Measurements from ENCODE around the gene KIF27.
"Not testable (repeated sequence)": the region's sequence is repeated elsewhere in the genome, so short reads cannot be mapped to it uniquely, and the experiment has no call there.

The KIF27 gene

GRCh38 chr9:83920927-83921707 lies at the start of gene KIF27:
Gene KIF27, minus strand, starts transcription at chr9:83921432. Its CDS starts 5,841 bp downstream, at chr9:83915591.
- DNase-seq: peak; percentile 98

- DNase-seq: no peak
Measured at GRCh38 chr9:83969602-83970001, 48.4 kb upstream of the KIF27 start.

GRCh38 chr9:83967073-83967472 lies 45.8 kb upstream of the KIF27 start:
- DNase-seq: no peak

GRCh38 chr9:83966209-83966582 lies 45.0 kb upstream of the KIF27 start:
- no peak for DNase-seq

GRCh38 chr9:83965350-83966208 lies 44.3 kb upstream of the KIF27 start:
- peak; percentile 31 for DNase-seq

- peak; percentile 31 for DNase-seq
Measured at GRCh38 chr9:83964973-83965349, 43.7 kb upstream of the KIF27 start.

GRCh38 chr9:83962165-83962564 lies 40.9 kb upstream of the KIF27 start:
- DNase-seq: peak; percentile 81

- no peak for DNase-seq
Measured at GRCh38 chr9:83960991-83961390, 39.8 kb upstream of the KIF27 start.

- DNase-seq: peak; percentile 82
Measured at GRCh38 chr9:83959061-83959460, 37.8 kb upstream of the KIF27 start.

- no peak for DNase-seq
Measured at GRCh38 chr9:83957248-83957513, 35.9 kb upstream of the KIF27 start.

GRCh38 chr9:83956436-83957247 lies 35.4 kb upstream of the KIF27 start:
- peak; percentile 74 for DNase-seq

- DNase-seq: no peak
Measured at GRCh38 chr9:83956086-83956435, 34.8 kb upstream of the KIF27 start.

- DNase-seq: not testable (repeated sequence)
Measured at GRCh38 chr9:83948096-83948495, 26.9 kb upstream of the KIF27 start.

- DNase-seq: no peak
Measured at GRCh38 chr9:83940590-83941303, 19.5 kb upstream of the KIF27 start.

GRCh38 chr9:83937861-83938455 lies 16.7 kb upstream of the KIF27 start:
- peak; percentile 66 for DNase-seq

- DNase-seq: no peak
Measured at GRCh38 chr9:83936523-83936922, 15.3 kb upstream of the KIF27 start.

GRCh38 chr9:83935276-83935935 lies 14.2 kb upstream of the KIF27 start:
- DNase-seq: peak; percentile 72

- peak; percentile 48 for DNase-seq
Measured at GRCh38 chr9:83934569-83935275, 13.5 kb upstream of the KIF27 start.

- peak; percentile 18 for DNase-seq
Measured at GRCh38 chr9:83933790-83934189, 12.6 kb upstream of the KIF27 start.

GRCh38 chr9:83932851-83933250 lies 11.6 kb upstream of the KIF27 start:
- DNase-seq: no peak

GRCh38 chr9:83932011-83932410 lies 10.8 kb upstream of the KIF27 start:
- DNase-seq: no peak

Measured in EL (cell line).